Measurements from ENCODE around the gene PELI3. TPM values are rescaled to one million over a fixed set of nuclear protein-coding genes. Genes with fewer than 3 reads are reported as not detected.

PELI3 gene
- total RNA-seq, 4 donors from 2014 or later: 14.4 to 26.4 (median 20.4) TPM

- 83 to 95% methylated on average over 11 of the region's 11 CpGs for WGBS, 2 donors
- Histone ChIP-seq H3K4me3 (no peak overlapping the region), H3K9me3 (no peaks in the 10 kb centered on the region), H3K4me1 (peaks cover 0 to 7% (median under 1%) of the 10 kb centered on the region in 4 donors), H3K27ac (no peak overlapping the region), H3K27me3 (no peaks in the 10 kb centered on the region), H3K36me3 (peaks cover 0 to 71% (median 0%) of the 10 kb centered on the region in 3 donors)
- TF ChIP-seq CTCF (IDR thresholded peaks at IDR 0.05): no peak
- no peak for TF ChIP-seq POLR2A (IDR thresholded peaks at IDR 0.05)
- no peak for TF ChIP-seq EP300 (IDR thresholded peaks at IDR 0.05)
- DNase-seq (ENCODE audit: low spot score in 2 of 2): no peak
Measured at GRCh38 chr11:66473167-66473566, 6.5 kb downstream of the PELI3 start.

GRCh38 chr11:66473608-66474515 is 7.2 kb downstream of the PELI3 start:
- no peak overlapping the region for H3K27ac ChIP-seq
- H3K27me3 ChIP-seq: no peaks in the 10 kb centered on the region
- WGBS, 2 donors: 88 to 90% methylated on average over 19 to 20 of the region's 20 CpGs
- TF ChIP-seq POLR2A (IDR thresholded peaks at IDR 0.05) (no peak), EP300 (IDR thresholded peaks at IDR 0.05) (no peak), CTCF (IDR thresholded peaks at IDR 0.05) (no peak)
- no peaks in the 10 kb centered on the region for H3K9me3 ChIP-seq
- no peak overlapping the region for H3K4me3 ChIP-seq
- peaks cover 0 to 9% (median under 1%) of the 10 kb centered on the region in 4 donors for H3K4me1 ChIP-seq
- no peak for DNase-seq (ENCODE audit: low spot score in 2 of 2)
- peaks cover 0 to 71% (median 0%) of the 10 kb centered on the region in 3 donors for H3K36me3 ChIP-seq

GRCh38 chr11:66475349-66476172 is 8.9 kb downstream of the PELI3 start:
- Histone ChIP-seq H3K4me3 (no peak overlapping the region), H3K9me3 (no peaks in the 10 kb centered on the region), H3K4me1 (peaks cover 0 to 18% (median 6%) of the 10 kb centered on the region in 4 donors), H3K27ac (no peak overlapping the region), H3K27me3 (no peaks in the 10 kb centered on the region), H3K36me3 (peaks cover 0 to 65% (median 0%) of the 10 kb centered on the region in 3 donors)
- TF ChIP-seq EP300 (IDR thresholded peaks at IDR 0.05): no peak
- no peak for TF ChIP-seq POLR2A (IDR thresholded peaks at IDR 0.05)
- TF ChIP-seq CTCF (IDR thresholded peaks at IDR 0.05): no peak
- WGBS, 2 donors: 87% methylated on average over 15 to 37 of the region's 44 CpGs
- DNase-seq (ENCODE audit: low spot score in 2 of 2): no peak

GRCh38 chr11:66476173-66476840 is 9.6 kb downstream of the PELI3 start:
- no peaks in the 10 kb centered on the region for H3K9me3 ChIP-seq
- no peak for TF ChIP-seq CTCF (IDR thresholded peaks at IDR 0.05)
- no peak for TF ChIP-seq EP300 (IDR thresholded peaks at IDR 0.05)
- TF ChIP-seq POLR2A (IDR thresholded peaks at IDR 0.05): no peak
- H3K27ac ChIP-seq: no peak overlapping the region
- H3K27me3 ChIP-seq: no peaks in the 10 kb centered on the region
- 54 to 65% methylated on average over 8 to 9 of the region's 10 CpGs for WGBS, 2 donors
- H3K4me3 ChIP-seq: no peak overlapping the region
- peaks cover 0 to 25% (median 9%) of the 10 kb centered on the region in 4 donors for H3K4me1 ChIP-seq
- DNase-seq (ENCODE audit: low spot score in 2 of 2): no peak
- peaks cover 0 to 58% (median 0%) of the 10 kb centered on the region in 3 donors for H3K36me3 ChIP-seq
